Kidney epithelial cell (primary cell): ENCODE measurements around the gene SEC14L1. TPM values are rescaled to one million over a fixed set of nuclear protein-coding genes. Genes with fewer than 3 reads are reported as not detected.

Experiments
- DNase-seq: peaks from one replicate; pipeline ENCODE4 v3.0.0-alpha.2; 2010; ENCODE audit warnings: low read depth
- H3K27me3 ChIP-seq: 2 replicates; pipeline ENCODE4 v1.6.0; 2011; ENCODE audit warnings: low read length; ENCODE audit not compliant: control insufficient read depth, insufficient read depth
- H3K36me3 ChIP-seq: 2 replicates; pipeline ENCODE4 v1.5.1; 2011; ENCODE audit warnings: low read length; ENCODE audit not compliant: control insufficient read depth, insufficient read depth
- H3K4me3 ChIP-seq: 2 replicates; pipeline ENCODE4 v1.5.1; 2011; ENCODE audit warnings: low read depth, mild to moderate bottlenecking, control low read depth, low read length
- total RNA-seq: library from RNA; depleted of rRNA; stranded (reverse); fragments of >200 nt; gene quantifications from 2 replicates; pipeline ENCODE4 v1.2.3, GENCODE V29; 2015
- TF ChIP-seq, protein P1 (sequence below): IDR thresholded peaks from 2 replicates; pipeline ENCODE4 v1.5.1; 2011; ENCODE audit warnings: mild to moderate bottlenecking, moderate library complexity, low read length, control low read depth, inconsistent platforms; ENCODE audit not compliant: insufficient read depth, poor library complexity, severe bottlenecking

The SEC14L1 gene
- total RNA-seq, 1 donor from 2014 or later, result 41.6 TPM

DNA sequence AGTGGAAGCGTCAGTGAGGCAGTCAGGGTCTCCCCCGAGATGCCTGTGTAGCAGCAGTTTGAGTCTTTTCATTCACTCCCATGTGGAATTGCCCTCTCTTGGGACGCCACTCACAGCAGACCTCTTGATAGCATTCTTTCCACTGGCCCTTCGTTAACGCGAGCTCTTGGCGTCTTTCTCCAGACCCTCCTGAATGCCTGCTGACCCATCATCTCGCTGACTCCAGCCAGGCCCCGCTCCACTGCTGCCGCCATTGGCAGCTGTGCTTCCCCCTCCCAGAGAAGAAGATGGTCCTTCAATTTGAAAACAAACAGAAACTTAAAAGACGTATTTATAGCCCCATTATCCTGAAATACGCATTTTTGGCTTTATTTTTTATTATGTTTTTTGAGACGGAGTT, 63.1 kb downstream of the SEC14L1 start:
- H3K36me3 ChIP-seq, result peaks cover 3% of the 10 kb centered on the region
- no peak for DNase-seq
- TF ChIP-seq, protein P1, sequence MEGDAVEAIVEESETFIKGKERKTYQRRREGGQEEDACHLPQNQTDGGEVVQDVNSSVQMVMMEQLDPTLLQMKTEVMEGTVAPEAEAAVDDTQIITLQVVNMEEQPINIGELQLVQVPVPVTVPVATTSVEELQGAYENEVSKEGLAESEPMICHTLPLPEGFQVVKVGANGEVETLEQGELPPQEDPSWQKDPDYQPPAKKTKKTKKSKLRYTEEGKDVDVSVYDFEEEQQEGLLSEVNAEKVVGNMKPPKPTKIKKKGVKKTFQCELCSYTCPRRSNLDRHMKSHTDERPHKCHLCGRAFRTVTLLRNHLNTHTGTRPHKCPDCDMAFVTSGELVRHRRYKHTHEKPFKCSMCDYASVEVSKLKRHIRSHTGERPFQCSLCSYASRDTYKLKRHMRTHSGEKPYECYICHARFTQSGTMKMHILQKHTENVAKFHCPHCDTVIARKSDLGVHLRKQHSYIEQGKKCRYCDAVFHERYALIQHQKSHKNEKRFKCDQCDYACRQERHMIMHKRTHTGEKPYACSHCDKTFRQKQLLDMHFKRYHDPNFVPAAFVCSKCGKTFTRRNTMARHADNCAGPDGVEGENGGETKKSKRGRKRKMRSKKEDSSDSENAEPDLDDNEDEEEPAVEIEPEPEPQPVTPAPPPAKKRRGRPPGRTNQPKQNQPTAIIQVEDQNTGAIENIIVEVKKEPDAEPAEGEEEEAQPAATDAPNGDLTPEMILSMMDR, result no peak

DNA sequence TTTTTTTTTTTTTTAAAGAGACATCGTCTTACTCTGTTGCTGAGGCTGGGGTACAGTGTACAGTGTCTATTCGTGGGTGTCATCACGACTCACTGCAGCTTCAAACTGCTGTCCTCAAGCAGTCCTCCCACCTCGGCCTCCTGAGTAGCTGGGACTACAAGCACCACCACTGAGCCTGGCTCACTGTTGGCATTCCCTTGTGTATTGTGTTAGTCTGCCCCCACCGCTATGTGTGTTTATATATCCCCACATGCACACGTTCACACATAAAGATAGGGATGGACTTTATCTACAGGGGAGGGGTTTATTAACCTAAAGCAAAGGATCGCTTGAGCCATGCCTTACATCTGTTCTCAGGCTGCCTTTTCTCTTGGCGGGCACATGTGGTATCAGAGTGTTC, 63.8 kb downstream of the SEC14L1 start:
- H3K27me3 ChIP-seq, result no peaks in the 10 kb centered on the region
- TF ChIP-seq, protein P1, result no peak
- H3K4me3 ChIP-seq, result no peak overlapping the region
- DNase-seq, result no peak
- H3K36me3 ChIP-seq, result peaks cover 3% of the 10 kb centered on the region

More for the DNA sequence above, 63.1 kb downstream of the SEC14L1 start:
- Histone ChIP-seq H3K27me3 (no peaks in the 10 kb centered on the region), H3K4me3 (no peak overlapping the region)

DNA sequence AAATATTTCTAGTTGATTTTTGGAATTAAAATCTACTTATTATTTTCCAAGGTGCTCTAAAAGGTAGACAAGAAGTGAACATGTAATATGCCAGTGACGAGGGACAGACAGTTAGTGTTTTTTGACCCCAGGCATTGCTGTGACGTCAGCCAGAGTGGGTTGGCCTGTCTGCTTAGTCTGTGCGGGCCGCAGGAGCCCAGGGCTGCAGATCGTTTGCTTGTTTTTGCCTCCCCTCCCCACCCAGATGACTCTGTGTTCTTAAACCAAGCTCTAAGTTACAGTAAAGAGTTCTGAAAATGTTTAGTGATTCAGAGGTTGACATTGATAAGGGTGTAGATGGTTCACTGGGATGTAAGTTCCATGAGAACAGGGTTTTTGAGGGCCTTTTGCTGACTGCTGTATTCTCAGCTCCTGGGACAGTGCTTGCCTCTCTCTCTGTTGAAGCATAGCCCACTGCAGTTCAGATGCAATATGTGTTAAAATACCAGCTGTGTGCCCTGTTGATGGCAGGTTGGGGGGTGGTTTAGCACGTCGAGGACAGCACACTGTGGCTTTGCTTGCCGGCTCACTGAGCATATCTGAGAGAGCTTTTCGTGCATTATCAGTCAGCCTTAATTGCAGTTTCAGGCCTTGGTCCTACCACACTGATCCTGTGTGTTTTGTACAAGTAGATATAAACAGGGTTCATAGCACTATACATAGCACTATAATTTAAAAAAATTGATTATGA, 64.8 kb downstream of the SEC14L1 start:
- TF ChIP-seq, protein P1, result no peak
- Histone ChIP-seq H3K36me3 (peaks cover 4% of the 10 kb centered on the region), H3K27me3 (no peaks in the 10 kb centered on the region), H3K4me3 (no peak overlapping the region)
- DNase-seq, result no peak

DNA sequence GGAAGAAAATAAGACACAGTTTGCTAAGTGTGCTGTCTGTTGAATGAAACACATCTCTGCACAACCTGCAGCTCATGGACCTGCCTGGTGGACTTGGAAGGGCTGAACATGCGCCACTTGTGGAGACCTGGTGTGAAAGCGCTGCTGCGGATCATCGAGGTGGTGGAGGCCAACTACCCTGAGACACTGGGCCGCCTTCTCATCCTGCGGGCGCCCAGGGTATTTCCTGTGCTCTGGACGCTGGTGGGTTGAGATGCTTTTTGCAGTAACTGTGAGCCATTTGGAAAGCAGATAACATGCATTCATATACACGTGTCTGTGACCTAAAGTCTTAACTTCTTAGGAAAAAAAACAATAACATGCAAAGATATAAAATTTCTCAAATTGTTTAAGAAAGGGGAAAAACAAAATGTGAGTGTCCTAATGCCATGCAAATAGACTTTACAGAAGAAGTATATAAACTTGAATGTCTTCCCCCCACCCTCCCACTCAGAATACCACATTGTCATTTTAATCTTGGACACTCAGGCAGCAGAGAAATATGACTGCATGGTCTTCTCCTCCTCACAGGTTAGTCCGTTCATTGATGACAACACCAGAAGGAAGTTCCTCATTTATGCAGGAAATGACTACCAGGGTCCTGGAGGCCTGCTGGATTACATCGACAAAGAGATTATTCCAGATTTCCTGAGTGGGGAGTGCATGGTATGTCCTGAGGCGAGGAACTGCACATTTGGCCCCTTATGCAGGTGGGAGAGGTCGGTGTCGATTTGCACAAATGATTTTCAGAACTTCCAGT, 65.6 kb downstream of the SEC14L1 start:
- Histone ChIP-seq H3K36me3 (peaks cover 4% of the 10 kb centered on the region), H3K4me3 (no peak overlapping the region), H3K27me3 (no peaks in the 10 kb centered on the region)
- TF ChIP-seq, protein P1, result no peak
- DNase-seq, result no peak

DNA sequence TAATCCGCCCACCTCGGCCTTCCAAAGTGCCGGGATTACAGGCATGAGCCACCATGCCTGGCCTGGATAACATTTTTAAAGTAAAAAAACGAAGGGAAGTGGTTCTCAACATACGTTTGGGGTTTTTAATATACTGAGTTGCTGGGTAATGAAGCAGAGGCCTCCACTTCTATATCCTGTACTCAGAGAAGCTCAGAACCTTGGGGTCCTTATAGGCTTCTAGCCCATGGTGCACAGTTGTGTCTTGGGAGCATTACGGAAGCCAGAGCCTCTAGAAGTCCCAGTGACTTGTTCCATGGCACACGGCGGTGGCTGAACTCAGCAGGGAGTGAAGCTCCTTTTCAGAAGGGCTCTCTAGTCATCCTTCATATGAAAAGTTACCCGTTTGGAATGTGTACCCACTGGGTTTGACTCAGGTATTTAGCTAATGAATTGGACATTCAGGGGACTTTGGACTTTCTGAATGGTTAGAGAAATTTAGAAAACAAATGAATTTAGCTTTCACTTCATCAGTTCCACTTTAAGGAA, 67.0 kb downstream of the SEC14L1 start:
- TF ChIP-seq, protein P1, result no peak
- no peaks in the 10 kb centered on the region for H3K27me3 ChIP-seq
- H3K36me3 ChIP-seq, result peaks cover 4% of the 10 kb centered on the region
- no peak overlapping the region for H3K4me3 ChIP-seq
- no peak for DNase-seq
